Occipital lobe (tissue), 2 donors: Measurements from ENCODE around the gene WDFY1. TPM values are rescaled to one million over a fixed set of nuclear protein-coding genes. Genes with fewer than 3 reads are reported as not detected.

Experiments used
- DNase-seq: peaks from one replicate; lab custom pipeline; 2025; lab: John Stamatoyannopoulos, UW
- total RNA-seq: library from RNA; depleted of rRNA; stranded (reverse); fragments of >200 nt; gene quantifications from one replicate; pipeline ENCODE4 v1.2.3, GENCODE V29; 2014

The WDFY1 gene
- total RNA-seq, 1 donor from 2014 or later: 67.8 TPM

GRCh38 chr2:223859070-223859469, 86.1 kb downstream of the WDFY1 start:
- no peak for DNase-seq

- DNase-seq: no peak
Measured at GRCh38 chr2:223856584-223856983, 88.6 kb downstream of the WDFY1 start.

GRCh38 chr2:223856021-223856420, 89.1 kb downstream of the WDFY1 start:
- no peak for DNase-seq

- no peak for DNase-seq
Measured at GRCh38 chr2:223855426-223855825, 89.7 kb downstream of the WDFY1 start.

- DNase-seq: no peak
Measured at GRCh38 chr2:223854741-223855140, 90.4 kb downstream of the WDFY1 start.

GRCh38 chr2:223853425-223853837, 91.7 kb downstream of the WDFY1 start:
- DNase-seq: no peak

GRCh38 chr2:223852281-223852795, 92.8 kb downstream of the WDFY1 start:
- DNase-seq: no peak

- no peak for DNase-seq
Measured at GRCh38 chr2:223847410-223847809, 97.7 kb downstream of the WDFY1 start.

GRCh38 chr2:223846515-223846914, 98.6 kb downstream of the WDFY1 start:
- no peak for DNase-seq

GRCh38 chr2:223841436-223842190, 103.5 kb downstream of the WDFY1 start:
- DNase-seq: no peak

- peak; percentile 62 for DNase-seq
Measured at GRCh38 chr2:223837287-223838061, 107.7 kb downstream of the WDFY1 start, which contains the start of gene AP1S3. TSS of gene AP1S3 (minus strand) at chr2:223837582. CDS start at chr2:223837450, 132 bp downstream.

- no peak for DNase-seq
Measured at GRCh38 chr2:223835701-223836532, 109.2 kb downstream of the WDFY1 start.

- no peak for DNase-seq
Measured at GRCh38 chr2:223834431-223834830, 110.7 kb downstream of the WDFY1 start.

GRCh38 chr2:223832241-223832903, 112.8 kb downstream of the WDFY1 start:
- DNase-seq: no peak

GRCh38 chr2:223829128-223829527, 116.0 kb downstream of the WDFY1 start:
- no peak for DNase-seq

GRCh38 chr2:223828314-223828713, 116.8 kb downstream of the WDFY1 start:
- DNase-seq: no peak

GRCh38 chr2:223826995-223827394, 118.1 kb downstream of the WDFY1 start:
- DNase-seq: no peak
